HG03354 (cell line): ENCODE data around the gene TMEM154.

Source experiments
- ATAC-seq: cut with Tn5 transposase; IDR thresholded peaks from one replicate; pipeline ENCODE4 v1.9.1; 2021; ENCODE audit warnings: mild to moderate bottlenecking; ENCODE audit not compliant: unreplicated experiment, poor library complexity, severe bottlenecking

The TMEM154 gene

GRCh38 chr4:152575533-152575932 lies 104.3 kb downstream of the TMEM154 start:
- ATAC-seq, result no peak

- no peak for ATAC-seq
These were observed 105.9 kb downstream of the TMEM154 start for GRCh38 chr4:152573861-152574260.

GRCh38 chr4:152572417-152573086 lies 107.2 kb downstream of the TMEM154 start:
- ATAC-seq, result peak; percentile 62

- ATAC-seq, result no peak
These were observed 108.0 kb downstream of the TMEM154 start for GRCh38 chr4:152571770-152572169.

- no peak for ATAC-seq
These were observed 108.5 kb downstream of the TMEM154 start for GRCh38 chr4:152571296-152571695.
